G401 (cell line): Measurements from ENCODE around the gene OR12D2. TPM values are rescaled to one million over a fixed set of nuclear protein-coding genes. Genes with fewer than 3 reads are reported as not detected.

Source experiments
- total RNA-seq: library from RNA; depleted of rRNA; stranded (reverse); fragments of >200 nt; shearing (Covaris generic); gene quantifications from 2 replicates; pipeline ENCODE4 v1.2.3, GENCODE V29; 2014; rRNA removed

OR12D2 gene
- total RNA-seq, 1 experiment from 2014 or later, result not detected

Other genes starting within 250 kb of the OR12D2 start
- gene OR2J2, start 224.7 kb upstream of the OR12D2 start, total RNA-seq, result not detected in 2 replicates
- not detected in 2 replicates for gene OR14J1, start 93.9 kb upstream of the OR12D2 start, total RNA-seq
- not detected in 2 replicates for gene OR5V1, start 26.8 kb upstream of the OR12D2 start, total RNA-seq
- not detected in 2 replicates for gene OR12D3, start 20.3 kb upstream of the OR12D2 start, total RNA-seq
- gene OR12D1, start 19.3 kb downstream of the OR12D2 start, total RNA-seq, result not detected in 2 replicates
- not detected in 2 replicates for gene OR10C1, start 43.7 kb downstream of the OR12D2 start, total RNA-seq
- gene OR11A1, start 61.4 kb downstream of the OR12D2 start, total RNA-seq, result not detected in 2 replicates
- gene OR2H1, start 61.5 kb downstream of the OR12D2 start, total RNA-seq, result not detected in 2 replicates
- gene MAS1L, start 92.3 kb downstream of the OR12D2 start, total RNA-seq, result not detected in 2 replicates
- gene UBD, start 164.1 kb downstream of the OR12D2 start, total RNA-seq, result 0.17 TPM in 1 of 2 replicates, not detected in the other
- not detected in 2 replicates for gene OR2H2, start 189.5 kb downstream of the OR12D2 start, total RNA-seq
- gene GABBR1, start 237.6 kb downstream of the OR12D2 start, total RNA-seq, result 2.2 and 3.6 TPM in 2 replicates